ENCODE measurements around the gene SHFL.

SHFL gene

DNA sequence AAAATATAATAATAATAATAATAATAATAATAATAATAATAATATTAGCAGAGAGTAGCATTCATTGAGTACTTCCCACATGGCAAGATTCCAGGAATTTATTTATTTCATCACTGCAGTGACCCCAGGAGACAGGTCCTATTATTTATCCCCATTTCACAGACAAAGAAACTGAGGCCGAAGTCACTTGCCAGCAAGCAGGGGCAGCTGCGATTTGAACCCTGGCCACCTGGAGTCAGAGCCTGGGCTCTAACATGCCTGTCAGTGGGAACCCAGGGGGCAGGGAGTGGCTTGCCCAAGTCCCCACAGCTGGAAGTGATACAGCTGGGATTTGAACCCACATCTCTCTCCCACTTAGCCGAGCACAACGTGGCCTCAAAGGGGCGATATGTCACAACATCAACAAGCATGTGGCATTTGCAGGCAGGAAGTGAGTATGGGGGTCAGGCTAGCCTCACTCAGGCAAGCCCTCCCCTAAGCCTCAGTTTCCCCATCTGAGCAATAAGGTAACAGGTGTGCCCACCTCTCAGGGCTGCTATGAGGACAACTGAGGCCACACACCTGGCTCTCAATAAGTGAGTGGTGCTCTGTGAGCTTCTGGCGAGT, 2.9 kb downstream of the SHFL start:
- no peak for DNase-seq

DNA sequence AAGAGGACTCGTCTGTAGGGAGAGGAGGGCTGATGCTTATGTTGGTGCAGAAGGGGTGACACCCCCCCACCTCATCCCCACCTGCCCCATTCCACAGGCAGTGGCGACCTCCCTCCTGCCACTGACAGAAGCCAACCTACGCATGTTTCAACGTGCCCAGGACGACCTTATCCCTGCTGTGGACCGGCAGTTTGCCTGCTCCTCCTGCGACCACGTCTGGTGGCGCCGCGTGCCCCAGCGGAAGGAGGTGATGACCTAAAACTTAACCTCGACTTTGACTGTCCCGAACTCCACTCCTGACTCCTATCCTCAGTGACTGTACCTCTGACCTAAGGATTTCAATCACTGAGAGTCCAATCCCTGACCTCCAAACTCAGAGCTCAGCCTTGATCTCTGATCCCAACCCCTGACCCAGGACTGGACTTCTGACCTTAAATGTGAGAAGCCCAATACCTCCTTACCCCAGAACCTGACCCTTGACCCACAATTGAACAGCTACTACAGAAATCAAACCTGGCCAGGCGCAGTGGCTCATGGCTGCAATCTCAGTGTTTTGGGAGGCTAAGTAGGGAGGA, 3.8 kb downstream of the SHFL start:
- DNase-seq = no peak

GRCh38 chr19:10091370-10091687, 5.2 kb downstream of the SHFL start:
- DNase-seq = no peak

DNA sequence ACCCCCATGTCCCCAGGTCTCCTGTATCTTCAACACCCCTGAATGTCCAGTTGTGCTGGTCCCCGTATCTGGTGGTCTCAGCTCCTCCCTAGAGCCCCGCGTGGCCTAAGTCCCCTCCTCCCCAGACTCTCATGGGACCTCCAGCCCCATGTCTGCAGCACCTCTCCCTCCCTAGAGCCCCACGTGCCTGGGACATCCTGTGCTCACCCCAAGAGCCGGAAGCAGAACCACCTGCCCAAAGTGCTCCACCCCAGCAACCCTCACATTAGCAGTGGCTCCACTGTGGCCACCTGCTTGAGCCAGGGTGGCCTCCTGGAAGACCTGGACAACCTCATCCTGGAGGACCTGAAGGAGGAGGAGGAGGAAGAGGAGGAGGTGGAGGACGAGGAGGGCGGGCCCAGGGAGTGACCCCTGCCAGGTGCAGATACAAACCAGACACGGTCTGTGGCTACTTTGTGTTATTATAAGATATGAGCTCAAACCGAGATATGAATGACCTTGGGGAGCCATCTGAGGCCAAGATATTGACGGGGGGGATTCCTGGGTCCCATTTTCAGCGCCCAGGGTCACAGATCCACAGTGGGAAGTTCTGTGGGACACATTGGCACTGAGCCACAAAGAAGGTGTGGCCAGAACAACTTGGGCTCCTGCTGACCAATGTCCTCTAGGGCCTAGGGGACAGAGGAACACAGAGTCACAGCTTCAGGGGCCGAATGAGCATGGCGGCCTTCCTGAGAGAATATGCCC, 6.0 kb downstream of the SHFL start:
- DNase-seq = no peak

DNA sequence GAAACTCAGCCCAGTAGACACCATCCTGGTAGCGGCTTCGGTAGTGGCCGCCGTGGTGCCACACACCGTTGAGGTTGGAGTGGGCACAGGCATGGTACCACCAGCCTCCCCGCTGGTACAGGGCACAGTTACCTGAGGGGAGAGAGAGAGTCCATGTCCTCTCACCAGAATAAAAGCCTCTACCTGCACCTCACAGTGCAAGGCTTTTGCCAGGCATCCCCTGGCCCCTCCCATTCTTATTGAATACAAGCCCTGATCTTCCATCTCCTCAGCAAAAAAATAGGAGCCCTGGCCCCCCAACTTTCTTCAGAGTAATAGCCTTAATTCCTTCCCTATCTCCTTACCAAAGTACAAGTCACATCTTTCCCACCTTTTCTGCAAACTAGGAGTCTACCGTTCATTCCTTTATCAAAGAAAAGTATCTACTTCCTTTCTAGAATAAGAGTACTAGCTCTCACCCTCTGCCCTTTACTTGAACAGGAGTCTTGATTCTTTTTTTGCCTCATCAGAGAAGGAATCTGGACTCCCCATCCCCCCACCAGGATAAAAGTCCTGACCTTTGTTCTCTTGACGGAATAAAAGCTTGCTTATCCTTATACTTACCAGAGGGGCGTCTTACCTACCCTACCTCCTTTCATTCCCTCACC, 6.7 kb downstream of the SHFL start:
- no peak for DNase-seq

- DNase-seq = no peak
Observed at GRCh38 chr19:10093295-10094186, 7.4 kb downstream of the SHFL start.

GRCh38 chr19:10095622-10095947, 9.5 kb downstream of the SHFL start:
- DNase-seq = peak in 1 of 2 donors; percentile 5

- DNase-seq = peak; percentile 77 to 89
Observed at GRCh38 chr19:10095948-10096614, 10.0 kb downstream of the SHFL start.

- DNase-seq = no peak
Observed at GRCh38 chr19:10096615-10096963, 10.5 kb downstream of the SHFL start.

GRCh38 chr19:10100163-10100785, 14.2 kb downstream of the SHFL start:
- DNase-seq = no peak

GRCh38 chr19:10102787-10103236, 16.7 kb downstream of the SHFL start:
- no peak for DNase-seq

GRCh38 chr19:10104130-10104513, 18.0 kb downstream of the SHFL start:
- DNase-seq = no peak

DNA sequence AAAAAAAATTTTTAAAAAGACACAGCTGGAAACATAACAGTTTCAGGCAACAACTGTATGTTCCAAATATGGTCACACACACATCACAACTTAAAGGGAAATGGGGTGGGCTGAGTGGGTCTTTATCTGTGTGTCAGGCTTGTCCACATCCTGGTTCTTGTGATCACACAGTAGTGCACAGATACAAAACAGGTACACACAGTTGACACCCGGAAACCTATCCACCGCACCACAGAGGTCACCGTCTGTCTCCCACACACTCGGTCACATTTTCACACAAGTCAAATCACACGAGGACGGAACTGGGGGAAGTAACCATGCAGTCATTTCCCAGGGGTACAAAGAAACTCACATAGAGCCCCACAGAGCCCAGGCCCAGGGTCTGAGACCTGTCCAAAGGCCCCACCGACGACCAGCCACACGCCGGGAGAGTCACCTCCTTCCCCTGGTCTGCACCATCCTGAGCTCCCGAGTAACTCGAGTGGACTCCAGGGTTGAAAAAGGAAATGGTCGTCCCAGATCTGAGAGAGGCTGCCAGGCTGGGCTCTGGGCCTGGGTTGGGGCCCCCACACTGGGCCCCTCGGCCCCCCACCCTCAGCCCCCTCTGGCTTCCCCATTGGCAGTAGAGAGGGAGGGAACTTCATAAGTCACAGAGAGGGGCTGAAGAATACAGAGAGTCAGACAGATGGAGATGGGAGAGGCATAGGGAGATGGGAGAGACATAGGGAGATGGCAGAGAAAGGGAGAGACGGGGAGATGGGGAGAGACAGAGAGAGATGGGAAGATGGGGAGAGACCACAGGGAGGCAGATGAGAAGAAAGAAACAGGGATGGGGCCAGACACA, 18.8 kb downstream of the SHFL start:
- DNase-seq = no peak

- no peak for DNase-seq
Observed at GRCh38 chr19:10105509-10106099, 19.5 kb downstream of the SHFL start.

- peak; percentile 98 for DNase-seq
Observed at GRCh38 chr19:10106100-10106936, 20.2 kb downstream of the SHFL start, which contains the start of gene PPAN. Gene PPAN (plus strand): TSS chr19:10106362. CDS start chr19:10106395, 33 bp downstream.

DNA sequence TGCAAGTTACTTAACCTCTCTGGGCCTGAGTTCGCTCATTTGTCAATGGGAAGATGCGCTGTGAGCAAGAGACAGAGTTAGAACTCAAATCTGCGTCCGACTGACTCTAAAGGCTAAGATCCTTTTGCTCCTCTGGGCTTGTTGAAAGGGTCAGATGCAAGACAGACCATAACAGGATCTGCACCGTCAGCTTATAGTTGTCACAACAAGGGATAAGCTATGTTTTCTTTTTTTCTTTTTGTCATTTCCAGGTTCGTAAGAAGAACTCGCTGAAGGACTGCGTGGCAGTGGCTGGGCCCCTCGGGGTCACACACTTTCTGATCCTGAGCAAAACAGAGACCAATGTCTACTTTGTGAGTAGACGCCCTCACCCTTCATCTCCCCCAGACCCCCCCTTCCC, 21.1 kb downstream of the SHFL start:
- DNase-seq = no peak

GRCh38 chr19:10107817-10108367, 21.8 kb downstream of the SHFL start:
- DNase-seq = no peak

DNA sequence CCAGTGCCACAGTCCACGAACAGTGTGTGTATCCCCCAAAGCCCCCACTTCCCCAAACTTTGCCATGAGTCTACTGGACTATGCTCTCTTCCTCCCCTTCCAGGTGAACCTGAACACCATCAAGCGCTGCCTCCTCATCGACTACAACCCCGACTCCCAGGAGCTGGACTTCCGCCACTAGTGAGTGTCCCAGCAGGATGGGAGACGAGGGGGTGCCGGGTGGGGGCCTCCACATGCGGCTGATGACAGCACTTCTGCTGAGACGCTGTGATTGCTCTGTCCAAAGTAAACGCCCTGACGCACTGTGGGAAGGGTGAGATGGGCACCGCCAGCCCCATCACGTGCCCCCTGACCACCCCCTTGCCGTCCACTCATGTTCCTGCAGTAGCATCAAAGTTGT, 23.4 kb downstream of the SHFL start:
- no peak for DNase-seq
